HG02943 (cell line): ENCODE results near the gene ERBB4.
A peak's percentile ranks its signal among the peaks of the same experiment; 100 is the strongest.
"Not testable (repeated sequence)": the region's sequence is repeated elsewhere in the genome, so short reads cannot be mapped to it uniquely, and the experiment has no call there.

Source experiments
- ATAC-seq: cut with Tn5 transposase; IDR thresholded peaks from one replicate; pipeline ENCODE4 v1.9.1; 2021; ENCODE audit warnings: mild to moderate bottlenecking, low read depth, moderate library complexity; ENCODE audit not compliant: unreplicated experiment

ERBB4 gene

DNA sequence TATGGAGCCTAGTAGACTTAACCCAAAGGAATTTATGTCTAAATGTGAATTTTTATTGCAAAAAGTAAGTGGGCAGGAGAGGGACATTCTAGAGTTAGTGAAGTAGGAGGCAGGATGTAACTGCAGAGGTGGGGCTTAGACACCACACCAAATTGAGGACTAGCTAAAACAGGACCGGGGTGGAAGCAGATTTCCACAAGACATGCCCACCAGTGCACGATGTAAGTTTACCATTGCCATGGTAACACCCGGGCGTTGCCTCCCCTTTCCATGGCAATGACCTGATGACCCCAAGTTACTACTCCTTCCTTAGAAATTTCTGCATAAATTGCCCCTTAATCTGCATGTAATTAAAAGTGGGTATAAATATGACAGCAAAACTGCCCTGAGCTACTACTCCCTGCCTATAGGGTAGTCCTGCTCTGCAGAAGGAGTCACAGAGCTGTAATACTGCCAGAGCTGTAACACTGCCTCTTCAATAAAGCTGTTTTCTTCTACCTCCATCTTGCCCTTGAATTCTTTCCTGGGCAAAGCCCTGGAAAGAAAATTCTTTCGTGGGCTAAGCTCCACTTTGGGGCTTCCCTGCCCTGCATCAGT, 509.7 kb downstream of the ERBB4 start:
- ATAC-seq: no peak

DNA sequence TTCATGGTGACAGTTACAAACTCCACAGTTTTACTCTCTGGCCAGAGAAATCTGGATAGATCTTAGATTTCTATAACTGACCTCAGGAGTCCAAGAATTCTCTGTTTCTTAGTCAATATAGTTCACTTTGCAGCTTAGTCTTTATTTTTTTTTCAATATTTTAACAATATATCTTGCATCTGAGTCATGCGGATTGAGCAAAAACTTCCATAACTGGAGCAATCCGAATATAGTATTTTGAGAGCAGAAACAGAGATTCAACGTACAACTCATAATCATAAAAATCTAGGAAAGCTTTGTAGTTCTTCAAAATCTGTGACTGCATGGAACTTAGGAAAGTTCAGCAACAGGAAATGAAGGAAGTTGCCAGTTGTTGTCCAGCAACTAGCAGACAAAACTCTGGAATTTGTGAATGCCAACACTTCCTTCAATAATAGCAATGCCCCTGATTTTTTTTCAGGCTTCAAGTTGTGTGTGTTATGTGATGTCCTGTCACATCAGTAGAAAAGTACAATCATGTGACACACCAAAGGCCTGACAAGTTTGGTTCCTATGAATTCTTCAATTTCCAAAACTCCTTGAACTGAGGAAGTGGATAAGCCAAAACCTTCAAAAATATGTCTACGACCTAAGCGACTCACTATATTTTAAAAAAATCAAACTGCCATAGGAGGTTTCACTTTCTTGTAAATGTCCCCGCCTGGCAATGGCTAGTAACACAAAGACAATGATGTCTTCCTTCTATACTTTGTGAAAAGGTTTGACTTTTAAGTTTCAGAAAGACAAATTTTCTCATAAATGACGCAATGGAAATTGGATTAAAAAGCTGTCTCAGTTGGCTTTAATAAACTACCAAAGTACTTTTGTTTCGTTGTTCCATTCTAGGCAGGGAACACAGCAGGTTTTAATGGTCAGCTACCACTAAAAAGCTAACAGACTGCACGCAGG, 510.6 kb downstream of the ERBB4 start:
- ATAC-seq: no peak

DNA sequence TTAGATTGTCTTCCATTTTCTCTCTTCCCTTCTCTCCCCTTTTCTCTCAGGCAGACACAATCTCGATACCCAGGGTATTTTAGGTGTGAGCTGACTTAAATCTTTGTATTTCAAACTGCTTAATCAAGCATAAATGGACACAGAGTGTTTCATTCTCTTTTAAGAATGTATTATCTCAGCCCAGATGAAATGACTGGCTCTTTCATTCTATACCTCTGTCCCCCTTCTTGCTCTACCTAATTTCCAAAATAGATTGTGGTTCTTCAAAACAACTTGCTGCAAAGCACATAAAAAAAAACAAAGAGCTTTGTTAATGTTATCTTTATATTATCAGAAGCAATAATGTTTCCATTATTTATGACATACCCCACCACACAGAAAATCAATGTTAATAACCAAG, 514.6 kb downstream of the ERBB4 start:
- no peak for ATAC-seq

DNA sequence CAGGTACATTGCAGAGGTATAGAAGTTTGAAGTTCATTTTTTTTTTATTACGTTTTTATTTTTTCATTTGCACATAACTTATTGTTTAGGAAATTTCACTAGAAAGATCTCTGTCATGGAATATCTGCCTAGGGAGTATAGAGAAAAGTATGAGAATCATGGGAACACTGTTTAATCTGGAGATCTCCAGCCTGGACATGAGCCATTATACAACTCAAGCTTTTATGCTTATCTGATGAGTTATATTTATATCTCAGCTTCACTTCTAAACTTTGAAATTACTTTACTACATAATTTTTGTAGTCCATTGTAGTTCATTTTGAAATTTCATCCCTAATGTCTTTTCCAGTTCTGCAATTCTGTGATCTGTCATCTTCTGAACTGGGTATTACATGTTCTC, 515.6 kb downstream of the ERBB4 start:
- ATAC-seq: no peak

DNA sequence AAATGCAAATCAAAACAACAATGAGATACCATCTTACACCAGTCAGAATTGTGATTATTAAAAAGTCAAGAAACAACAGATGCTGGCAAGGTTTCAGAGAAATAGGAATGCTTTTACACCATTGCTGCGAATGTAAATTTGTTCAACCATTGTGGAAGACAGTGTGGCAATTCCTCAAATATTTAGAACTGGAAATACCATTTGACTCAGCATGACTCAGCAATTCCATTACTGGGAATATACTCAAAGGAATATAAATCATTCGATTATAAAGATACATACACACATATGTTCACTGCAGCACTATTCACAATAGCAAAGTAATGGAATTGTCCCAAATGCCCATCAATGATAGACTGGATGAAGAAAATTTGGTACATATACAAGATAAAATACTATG, 516.7 kb downstream of the ERBB4 start:
- ATAC-seq: no peak

DNA sequence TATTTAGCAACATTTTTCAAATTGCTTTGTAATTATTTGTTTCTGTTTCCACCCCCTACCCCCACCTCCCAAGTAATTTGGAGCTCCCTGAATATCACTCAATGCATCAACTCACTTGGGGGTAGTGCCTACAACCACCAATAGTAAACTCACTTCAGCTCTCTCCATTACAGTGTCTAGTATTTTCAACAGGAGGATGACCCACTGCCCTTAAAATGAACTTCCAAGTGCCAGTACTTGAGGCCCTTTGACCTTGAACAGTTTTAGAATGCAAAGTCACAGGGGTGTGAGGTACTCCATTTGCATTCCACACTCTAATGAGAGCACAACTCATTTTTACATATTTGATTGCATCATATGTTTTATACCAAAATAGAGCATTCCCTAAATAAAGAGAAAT, 523.0 kb downstream of the ERBB4 start:
- no peak for ATAC-seq

DNA sequence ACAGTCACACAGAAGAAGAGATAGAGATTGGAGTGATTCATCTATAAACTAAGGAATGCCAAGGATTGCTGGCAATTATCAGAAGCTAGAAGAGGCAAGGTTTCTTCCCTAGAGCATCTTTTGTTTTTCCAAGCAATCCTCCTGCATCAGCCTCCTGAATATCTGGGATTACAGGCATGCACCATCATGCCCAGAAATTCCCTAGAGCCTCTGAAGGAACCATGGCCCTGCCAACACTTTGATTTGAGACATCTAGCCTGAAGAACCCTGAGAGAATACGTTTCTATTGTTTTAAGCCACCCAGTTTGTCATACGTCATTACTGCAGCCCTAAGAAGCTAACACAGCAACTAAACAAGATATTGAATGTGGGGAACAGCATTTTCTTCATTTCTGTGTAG, 525.0 kb downstream of the ERBB4 start:
- no peak for ATAC-seq

DNA sequence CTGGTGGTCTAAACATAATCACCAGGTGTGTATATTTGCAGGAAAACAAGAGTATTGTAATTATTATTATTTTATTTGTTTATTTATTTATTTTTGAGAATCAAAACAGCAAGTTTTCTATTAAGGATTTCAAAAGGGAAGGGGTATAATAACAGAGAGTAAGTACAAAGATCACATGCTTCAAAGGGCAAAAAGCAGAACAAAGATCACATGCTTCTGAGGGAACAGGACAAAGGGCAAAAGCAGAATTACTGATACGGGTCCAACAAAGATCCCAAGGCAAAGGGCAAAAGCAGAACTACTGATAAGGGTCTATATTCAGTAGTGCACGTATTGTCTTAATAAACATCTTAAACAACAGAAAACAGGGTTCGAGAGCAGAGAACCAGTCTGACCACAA, 528.3 kb downstream of the ERBB4 start:
- not testable (repeated sequence) for ATAC-seq

DNA sequence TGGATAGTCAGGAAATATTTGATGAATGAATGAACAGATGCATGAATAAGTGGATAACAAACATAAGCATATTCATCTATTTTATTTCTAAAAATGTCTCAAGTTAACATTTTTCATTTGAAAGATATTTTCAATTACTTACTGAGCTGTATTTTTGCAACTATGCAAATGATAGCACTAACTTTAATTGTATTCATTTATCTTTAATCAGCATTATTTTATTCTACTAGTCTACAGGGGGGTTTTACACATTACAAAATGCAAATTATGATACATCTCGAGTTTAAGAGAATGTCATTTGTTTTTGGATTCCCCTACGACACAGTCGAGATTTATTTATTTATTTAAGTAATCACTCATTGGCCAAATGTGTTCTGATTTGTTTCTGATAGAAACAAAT, 530.6 kb downstream of the ERBB4 start:
- no peak for ATAC-seq

DNA sequence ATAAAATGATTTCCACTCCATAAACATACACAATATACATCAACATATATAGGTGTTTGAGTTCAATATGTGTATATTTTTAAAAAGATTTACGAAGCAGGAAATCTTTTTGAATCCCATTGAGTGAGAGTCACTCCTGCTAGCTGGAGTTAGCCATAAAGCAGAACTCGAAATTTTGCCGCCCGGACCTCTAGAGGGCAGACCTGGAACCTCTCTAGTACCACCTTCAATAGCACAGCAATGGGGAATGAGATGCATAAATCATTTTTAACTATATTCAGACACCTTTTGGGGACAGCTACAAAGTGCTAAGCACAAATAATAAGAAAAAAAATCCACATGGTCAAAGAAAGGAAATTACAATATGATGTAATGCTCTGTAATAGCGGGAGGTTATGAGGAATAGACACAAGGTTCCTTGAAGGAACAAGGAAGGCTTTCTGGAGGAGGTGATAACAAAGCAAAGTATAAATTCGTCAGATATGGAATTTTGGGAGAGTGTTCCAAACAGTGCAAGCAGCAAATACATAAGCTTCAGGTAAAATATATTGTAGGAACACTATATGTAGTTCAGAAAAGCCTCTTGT, 533.4 kb downstream of the ERBB4 start:
- peak; percentile 84 for ATAC-seq

DNA sequence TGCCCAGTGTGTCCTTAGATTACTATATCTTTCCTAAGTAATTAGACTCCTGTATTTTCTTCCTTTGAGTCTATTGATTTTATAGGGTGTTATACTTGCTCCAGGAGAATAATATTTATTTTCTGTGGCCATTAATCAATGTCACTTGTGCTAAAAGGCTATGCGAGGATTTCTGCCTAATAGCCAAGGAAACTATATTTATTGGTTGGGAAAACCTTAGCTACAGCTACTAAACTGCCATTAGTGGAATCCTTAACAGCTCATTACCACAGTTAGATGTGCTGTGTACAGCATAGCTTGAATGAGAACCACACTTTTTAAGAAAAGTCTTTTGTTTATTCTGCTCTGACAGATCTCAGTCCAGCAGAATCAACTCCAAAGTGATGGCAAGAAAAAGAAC, 537.3 kb downstream of the ERBB4 start:
- no peak for ATAC-seq

DNA sequence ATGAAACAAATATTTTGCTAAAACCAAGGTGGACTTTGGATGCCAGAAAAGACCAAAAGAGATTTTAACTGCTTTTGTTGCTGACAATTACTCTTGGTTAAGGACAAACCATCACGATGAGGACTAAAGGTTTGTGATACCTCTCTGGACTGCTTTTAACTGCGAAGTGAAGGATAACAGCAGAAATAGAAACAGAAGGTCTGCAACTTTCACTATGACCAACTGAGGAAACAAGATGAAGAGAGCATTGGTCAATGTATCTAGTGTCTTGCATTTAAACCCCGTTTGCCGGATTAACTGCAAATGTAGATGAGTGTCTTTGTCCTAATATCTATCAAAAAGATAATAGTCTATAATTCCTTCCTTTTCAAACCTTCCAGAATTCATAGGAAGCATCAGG, 541.7 kb downstream of the ERBB4 start:
- ATAC-seq: no peak

DNA sequence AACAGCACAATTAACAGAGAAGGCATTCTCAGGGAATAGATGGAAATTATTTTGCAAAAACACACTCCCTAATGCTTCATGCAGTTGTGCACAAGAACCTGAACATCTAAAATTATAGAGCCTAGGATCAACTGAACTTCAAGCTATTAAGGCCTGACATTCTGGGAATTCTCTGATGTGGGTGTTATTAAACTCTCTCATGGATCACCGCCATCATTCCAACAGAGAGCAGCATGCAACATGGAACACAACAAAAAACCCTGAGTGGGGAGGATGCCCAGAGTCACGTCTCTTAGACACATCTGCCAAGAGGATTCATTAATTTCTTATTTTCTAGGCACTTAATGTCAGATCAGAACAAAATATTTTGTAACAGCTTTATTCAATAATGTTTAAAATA, 543.8 kb downstream of the ERBB4 start:
- ATAC-seq: no peak

DNA sequence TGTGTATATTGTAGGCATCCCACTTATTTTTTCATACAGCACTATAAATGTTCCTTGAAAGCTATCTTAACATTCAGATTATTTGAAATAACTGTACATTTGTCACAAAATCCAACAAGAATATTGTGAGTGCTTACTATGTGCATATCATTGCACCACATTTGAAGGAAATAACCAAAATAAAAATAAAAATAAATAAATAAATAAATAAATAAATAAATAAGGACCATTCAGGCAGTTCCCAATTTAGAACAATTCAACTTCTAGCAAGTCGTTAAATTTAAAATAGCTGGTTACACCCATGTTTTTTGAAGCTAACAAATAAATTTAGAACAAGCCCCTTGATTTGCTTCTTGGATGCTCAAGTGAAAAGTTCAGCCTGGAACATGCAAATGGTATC, 548.3 kb downstream of the ERBB4 start:
- no peak for ATAC-seq

DNA sequence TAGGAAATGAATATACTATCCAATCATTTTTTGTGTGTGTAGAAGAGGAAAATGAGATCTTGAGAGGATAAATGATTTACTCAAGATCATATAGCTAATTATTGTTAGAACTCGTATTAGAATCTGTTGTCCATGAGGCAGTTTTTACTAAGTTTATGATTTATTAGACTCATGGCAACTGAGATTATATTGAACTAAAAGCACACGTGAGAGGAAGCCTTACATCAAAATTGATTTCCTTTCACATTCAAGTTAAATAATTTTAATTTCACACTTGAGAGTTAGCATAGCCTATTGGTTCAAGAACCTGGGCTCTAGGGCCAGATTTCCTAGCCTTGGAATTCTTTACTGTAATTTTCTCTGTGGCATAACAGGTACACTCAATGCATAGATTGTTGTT, 552.3 kb downstream of the ERBB4 start:
- ATAC-seq: no peak

DNA sequence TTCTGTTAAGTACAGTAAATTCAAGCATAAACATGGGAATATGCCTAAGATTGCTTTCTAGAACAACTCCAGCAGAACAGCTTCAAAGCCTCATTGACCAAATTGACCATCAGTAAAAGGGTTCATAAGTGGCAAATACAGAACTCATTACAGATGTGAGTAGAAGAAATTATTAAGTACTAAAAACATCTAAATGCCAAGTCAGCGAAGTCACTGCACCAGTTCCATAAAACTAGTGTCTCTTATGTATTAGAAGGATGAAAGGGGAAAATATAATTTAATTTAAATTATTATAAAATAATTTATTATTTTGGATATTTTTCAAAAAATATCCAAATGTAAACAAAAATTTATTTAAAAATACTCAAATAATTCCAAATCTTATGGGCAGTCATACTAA, 553.2 kb downstream of the ERBB4 start:
- no peak for ATAC-seq

DNA sequence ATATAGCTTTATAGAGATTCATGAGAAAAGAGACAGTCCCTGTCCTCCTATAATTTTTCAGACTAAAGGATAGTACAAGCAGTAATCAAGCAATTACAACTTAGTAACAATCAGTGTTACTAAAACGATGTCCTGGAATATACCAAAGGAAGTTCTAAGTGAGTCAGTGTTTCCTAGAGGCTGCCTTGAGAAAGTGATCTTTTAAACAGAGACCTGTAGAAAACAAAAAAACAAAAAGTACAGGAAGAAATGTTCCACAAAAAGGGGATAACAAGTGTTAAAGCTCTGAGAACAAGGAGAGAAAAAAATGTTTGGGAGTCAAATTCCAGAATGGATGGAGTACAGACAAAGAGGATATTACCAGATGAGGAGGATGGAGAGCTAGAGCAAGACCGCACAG, 556.4 kb downstream of the ERBB4 start:
- no peak for ATAC-seq

DNA sequence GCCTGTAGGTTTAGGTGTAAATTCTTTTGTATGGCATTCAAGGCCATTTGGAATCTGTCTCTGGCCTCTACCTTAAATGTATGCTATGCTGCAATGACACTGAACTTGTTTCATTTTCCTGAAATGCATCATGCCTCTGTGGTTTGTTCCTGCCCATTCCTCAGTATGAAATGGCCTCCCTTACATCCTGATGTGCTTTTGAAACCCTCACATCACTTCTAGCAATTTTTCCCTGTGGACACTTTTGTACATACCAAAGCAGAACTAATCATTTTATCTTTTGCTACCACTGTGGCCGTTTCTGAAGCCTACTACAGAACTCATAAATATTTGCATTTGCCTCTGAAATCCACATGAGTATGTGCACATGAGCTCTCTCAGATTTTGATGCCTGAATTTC, 557.2 kb downstream of the ERBB4 start:
- ATAC-seq: no peak

DNA sequence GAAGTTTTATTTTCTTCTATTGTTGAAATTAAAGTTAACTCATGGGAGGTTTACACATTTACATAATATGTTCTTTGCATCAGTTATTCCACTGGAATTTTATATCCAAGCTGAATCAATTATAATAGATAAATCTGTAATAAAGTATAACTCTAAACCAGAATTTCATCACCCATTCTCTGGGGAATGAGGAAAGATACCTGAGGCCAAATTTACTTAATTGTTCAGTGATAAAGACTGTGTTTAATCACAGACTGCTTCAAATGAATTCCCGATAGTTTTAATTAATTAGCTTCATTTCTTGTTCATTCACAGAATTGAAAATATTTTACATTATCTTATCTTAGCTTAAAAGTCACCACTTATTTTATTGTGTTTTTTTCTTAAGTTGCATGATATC, 562.5 kb downstream of the ERBB4 start:
- ATAC-seq: no peak

DNA sequence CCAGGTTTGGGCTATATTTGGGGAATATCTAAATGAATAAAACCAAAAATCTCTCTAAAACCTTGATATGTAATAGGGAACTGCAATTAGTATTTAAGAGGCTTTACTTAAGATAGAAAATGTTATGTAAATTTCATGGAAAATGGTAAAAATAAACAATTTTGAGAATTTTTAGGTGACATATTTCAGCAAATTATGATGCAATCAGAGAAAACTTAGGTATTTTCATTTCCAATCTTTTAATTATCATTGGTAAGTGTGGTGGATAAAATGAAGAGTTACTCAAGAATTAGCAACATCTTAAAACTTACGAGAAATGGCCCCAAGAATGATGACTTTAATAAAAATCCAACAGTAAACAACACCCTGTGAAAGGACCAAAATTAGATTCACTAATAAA, 571.4 kb downstream of the ERBB4 start:
- ATAC-seq: no peak

DNA sequence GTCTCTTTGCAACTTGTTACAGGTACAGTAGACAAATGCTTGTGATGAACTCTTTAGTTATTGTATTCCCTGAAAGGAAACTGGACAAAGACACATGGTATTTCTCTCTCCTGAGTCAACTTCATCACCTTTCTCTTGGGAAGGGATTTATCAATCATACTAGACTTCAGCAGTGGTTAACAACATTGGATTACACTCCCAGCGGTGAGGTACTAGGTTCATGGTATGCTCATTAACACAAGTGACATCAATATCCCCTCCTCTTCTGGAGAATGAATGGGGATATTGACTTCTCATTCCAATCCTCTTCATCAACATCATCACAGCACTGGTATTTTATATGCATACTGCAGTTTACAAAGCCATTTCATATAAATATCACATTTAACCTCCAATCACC, 574.6 kb downstream of the ERBB4 start:
- ATAC-seq: no peak

DNA sequence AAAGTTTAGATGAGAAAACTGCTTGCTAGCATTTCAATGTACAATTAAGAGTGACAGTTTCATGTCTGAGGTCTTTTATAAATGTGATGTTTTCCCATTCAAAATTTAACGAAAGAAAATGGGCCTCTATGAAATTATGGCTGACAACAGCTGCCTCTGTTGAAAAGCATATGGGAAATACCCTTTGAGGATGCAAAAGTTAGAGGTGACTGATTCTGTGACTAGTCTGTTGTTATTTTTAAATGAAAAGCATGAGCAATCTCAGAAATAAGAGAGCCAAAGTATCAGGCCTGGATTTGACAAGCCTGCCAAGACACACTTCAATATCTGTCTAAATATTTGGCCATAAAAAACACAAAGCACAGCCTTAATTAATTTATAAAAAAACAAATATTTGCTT, 580.8 kb downstream of the ERBB4 start:
- ATAC-seq: peak; percentile 66
